Colon (tissue), 2 donors: Measurements from ENCODE around the gene ALS2CL.

Source experiments
- FAIRE-seq: peaks from 2 replicates; lab custom pipeline; 2012; peaks lifted over from hg19 to GRCh38; lab: Jason Lieb, UNC
- donor health status: control.
- donor health status: control.

ALS2CL gene

GRCh38 chr3:46664971-46665762 is 28.3 kb downstream of the ALS2CL start:
- FAIRE-seq, result no peak

DNA sequence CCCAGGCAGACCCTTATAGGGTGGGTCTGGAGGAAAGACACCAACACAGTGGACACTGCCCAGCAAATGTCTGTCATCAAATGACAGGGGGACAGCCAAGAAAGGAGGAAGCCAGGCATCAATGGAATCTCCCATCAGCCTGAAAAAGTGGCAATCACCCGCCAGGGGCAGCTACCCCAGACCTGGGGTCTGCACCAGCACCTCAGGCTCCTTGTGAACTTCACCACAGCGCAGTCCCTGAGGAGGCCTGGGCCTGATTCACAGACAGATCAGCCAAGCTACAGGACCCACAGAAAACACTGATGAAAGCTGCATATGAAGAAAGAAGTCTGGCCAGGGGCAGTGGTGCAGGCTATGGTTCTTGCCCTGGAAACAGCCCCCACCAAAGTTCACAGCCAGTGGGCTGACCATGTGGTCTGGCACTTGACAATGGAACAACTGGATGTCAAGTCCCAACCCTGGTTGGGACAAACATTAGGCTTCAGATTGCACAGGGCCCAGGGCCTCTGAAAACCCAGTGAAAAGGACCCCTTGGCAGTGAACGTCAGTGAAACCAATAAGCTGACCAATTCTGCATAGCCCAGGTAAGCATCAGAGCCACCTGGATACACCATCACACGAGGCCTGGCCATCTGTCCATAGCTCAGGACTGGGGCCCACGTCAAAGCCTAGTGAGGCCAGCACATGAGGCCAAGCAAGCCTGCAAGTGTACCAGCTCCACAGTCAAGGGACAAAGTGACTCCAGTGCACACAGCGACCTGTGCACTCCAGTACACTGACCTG is 29.1 kb downstream of the ALS2CL start:
- no peak for FAIRE-seq

- no peak for FAIRE-seq
Observed at GRCh38 chr3:46663591-46664135, 29.8 kb downstream of the ALS2CL start.

- no peak for FAIRE-seq
Observed at GRCh38 chr3:46662771-46663551, 30.5 kb downstream of the ALS2CL start.

GRCh38 chr3:46661776-46662766 is 31.4 kb downstream of the ALS2CL start:
- FAIRE-seq, result no peak

- FAIRE-seq, result no peak
Observed at GRCh38 chr3:46660543-46661523, 32.6 kb downstream of the ALS2CL start.

- no peak for FAIRE-seq
Observed at GRCh38 chr3:46660003-46660402, 33.5 kb downstream of the ALS2CL start.

DNA sequence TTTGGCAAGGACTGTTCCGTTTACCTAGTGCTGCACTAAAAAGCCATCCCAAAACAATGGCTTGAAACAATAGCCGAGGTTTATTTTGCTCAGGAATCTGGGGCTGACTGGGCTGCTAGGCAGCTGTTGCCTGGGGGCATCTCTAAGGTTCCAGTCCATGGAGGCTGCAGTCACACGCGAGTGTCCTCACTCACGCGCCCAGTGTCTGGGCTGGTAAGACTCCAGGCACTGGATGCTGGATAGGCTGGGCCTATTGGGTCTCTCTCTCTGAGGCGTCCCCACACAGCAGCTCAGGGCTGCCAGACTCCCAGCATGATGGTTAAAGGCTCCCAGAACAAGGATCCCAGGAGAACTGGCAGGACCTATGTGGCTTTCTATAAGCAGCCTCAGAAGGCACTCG is 34.2 kb downstream of the ALS2CL start:
- FAIRE-seq, result no peak

DNA sequence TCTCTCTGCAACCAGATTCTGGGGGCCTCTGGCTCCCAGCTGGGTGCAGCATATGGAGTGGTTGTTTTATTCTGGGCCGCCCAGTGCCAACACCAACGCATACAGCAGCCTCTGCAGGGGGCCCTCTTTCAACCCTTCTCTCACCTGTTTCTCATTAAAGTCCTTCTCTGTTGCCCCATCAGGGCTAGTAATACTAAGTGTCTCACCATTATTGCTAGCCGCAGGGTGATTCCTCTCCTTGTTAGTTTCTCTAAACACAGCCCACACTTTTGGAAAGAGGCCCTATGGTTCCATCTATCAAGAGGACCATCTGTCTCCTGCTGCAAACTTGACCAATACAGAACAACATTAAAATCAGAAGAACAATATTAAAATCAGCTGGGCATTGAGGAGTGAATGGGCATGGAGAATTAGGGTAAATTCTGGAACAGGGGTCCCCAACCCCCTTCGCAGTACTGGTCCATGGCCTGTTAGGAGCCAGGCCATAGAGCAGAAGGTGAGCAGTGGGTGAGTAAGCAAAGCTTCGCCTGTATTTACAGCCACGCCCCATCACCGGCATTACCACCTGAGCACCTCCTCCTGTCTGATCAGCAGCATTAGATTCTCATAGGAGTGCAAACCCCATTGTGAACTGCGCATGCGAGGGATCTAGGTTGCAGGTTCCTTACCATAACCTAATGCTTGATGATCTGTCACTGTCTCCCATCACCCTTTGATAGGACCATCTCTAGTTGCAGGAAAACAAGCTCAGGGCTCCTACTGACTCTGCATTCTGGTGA is 36.5 kb downstream of the ALS2CL start:
- no peak for FAIRE-seq

GRCh38 chr3:46655271-46655670 is 38.2 kb downstream of the ALS2CL start:
- FAIRE-seq, result no peak

- FAIRE-seq, result no peak
Observed at GRCh38 chr3:46651084-46651483, 42.4 kb downstream of the ALS2CL start.

DNA sequence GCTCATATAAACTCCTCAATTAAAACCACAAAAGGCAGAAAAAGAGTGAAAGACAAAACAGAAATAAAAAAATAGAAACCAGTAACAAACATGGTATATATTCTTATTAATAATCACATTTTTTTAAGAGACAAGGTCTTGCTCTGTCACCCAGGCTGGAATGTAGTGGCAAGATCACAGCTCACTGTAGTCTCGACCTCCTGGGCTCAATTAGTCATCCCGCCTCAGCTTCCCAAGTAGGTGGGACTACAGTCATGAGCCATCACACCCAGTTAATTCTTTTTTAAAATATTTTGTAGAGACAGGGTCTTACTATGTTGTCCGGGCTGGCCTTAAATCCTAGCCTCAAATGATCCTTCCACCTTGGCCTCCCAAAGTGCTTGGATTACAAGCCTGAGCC is 44.0 kb downstream of the ALS2CL start:
- FAIRE-seq, result no peak

- no peak for FAIRE-seq
Observed at GRCh38 chr3:46648096-46648495, 45.4 kb downstream of the ALS2CL start.

DNA sequence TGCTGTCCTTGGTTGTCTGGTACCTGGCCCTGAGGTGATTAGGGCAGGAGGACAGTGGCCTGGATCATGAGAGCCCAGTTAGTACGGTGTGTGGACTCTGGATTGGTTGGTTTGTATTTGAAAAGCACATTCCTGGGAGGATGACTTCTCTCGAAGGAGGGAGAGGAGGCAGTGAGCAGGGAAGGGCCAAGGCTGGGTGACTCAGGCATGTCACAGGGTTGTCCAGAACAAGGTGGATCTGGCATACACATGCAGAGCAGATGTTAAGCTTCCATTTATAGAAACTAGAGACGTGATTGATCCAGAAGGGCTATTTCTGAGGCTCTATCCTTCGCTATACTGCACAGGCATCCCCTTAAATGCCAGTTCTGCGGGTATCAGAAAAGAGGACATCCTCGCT is 46.8 kb downstream of the ALS2CL start:
- no peak for FAIRE-seq

DNA sequence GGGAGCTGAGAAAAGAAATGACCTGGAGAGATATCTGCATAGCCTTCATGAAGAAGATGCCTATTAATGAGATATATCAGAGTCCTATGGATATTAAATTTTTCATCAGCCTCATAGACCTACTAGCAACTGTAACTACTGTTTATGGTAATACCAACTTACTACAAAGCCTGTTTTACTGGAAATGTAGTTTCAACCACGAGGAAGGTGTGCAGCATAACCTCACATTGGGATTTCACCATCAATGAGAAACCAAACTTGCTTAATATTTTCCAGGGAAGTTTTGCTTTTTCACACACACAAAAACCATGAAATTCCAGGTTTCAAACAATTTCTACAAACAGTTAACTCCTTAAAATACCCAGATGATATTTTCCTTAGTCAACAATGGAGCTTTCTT is 49.8 kb downstream of the ALS2CL start:
- FAIRE-seq, result no peak

DNA sequence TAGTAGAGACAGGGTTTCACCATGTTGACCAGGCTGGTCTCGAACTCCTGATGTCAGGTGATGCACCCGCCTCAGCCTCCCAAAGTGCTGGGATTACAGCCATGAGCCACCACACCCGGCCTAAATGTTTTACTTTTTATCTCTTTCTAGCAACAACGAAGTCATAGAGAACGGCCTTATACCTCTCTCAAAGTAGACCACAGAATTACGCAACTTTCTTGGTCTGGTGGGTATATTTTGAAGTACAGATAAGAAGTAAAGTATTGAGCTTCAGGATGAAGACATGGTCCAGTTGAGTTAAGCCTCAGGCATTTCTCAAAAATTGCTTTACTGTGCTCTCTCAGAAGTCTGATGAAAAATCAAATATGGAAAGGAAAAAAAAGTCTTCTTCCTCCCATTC is 50.5 kb downstream of the ALS2CL start:
- no peak for FAIRE-seq

DNA sequence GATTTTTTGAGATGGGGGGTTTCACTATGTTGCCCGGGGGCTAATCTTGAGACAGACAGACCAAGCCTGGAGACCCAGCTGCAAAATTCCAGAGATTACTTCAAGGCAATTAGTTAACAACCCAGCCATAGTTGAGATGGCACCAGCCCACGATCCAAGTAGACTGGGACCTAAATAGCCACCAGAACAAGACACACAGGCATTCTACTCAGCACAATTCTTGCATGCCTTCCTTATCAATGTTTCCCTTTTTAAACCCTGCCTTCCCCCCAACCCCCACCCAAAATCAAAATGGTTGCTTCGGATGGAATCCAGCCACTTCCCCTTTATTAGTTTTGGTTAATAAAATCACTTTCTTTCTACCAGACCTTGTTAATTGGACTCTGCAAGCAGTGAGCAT is 52.6 kb downstream of the ALS2CL start:
- no peak for FAIRE-seq

GRCh38 chr3:46639221-46639620 is 54.3 kb downstream of the ALS2CL start:
- FAIRE-seq, result no peak

DNA sequence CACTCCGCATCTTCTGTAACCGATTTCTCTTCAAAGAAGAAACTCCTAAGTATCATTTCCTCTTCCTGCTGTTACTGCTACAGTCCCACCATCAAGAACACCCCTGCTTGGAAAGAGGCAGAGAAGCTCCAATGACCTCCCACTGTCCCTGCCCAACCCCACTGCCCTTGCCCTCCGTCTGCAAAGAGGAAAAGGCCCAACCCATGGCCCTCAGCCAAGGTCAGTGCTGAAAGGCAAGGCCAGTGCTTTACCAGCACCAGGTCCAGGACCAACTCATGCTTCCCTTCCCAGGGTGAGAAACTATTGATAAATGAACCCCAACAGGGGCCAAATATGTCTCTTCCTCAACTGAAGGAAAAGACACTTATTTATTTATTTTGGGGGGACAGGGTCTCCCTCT is 58.6 kb downstream of the ALS2CL start:
- no peak for FAIRE-seq
